Measurements from ENCODE around the gene PIK3C2G.

DNA sequence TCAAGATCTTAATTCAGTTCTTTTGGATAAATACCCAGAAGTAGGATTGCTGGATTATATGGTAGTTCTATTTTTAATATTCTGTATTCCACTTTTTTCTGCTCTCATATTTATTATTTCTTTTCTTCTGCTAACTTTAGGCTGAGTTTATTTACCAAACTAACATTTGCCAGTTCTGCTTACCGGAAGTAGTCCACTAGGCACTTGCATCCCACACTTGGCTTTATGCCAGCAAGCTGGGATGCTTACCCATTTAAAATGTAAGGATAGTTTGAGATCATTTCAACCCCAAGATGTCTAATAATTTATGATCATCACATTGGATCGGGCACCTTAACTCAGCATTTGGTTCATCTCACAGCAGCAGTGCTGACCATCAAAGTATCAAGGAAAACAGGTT is 96.8 kb downstream of the PIK3C2G start:
- TF ChIP-seq RAD21 (IDR thresholded peaks at IDR 0.05) (no peak), TAF1 (conservative IDR thresholded peaks at IDR 0.05) (no peak), GABPA (IDR thresholded peaks at IDR 0.05 in 1 of 2, conservative IDR thresholded peaks at IDR 0.05 in 1 of 2) (no peak), SP1 (IDR thresholded peaks at IDR 0.05) (no peak), EGR1 (IDR thresholded peaks at IDR 0.05; ENCODE audit: low read depth in 2 of 2) (no peak), YY1 (IDR thresholded peaks at IDR 0.05) (no peak), RXRA (IDR thresholded peaks at IDR 0.05) (no peak), JUND (IDR thresholded peaks at IDR 0.05) (no peak), FOXA1 (IDR thresholded peaks at IDR 0.05) (no peak)
- TF ChIP-seq, protein P1, sequence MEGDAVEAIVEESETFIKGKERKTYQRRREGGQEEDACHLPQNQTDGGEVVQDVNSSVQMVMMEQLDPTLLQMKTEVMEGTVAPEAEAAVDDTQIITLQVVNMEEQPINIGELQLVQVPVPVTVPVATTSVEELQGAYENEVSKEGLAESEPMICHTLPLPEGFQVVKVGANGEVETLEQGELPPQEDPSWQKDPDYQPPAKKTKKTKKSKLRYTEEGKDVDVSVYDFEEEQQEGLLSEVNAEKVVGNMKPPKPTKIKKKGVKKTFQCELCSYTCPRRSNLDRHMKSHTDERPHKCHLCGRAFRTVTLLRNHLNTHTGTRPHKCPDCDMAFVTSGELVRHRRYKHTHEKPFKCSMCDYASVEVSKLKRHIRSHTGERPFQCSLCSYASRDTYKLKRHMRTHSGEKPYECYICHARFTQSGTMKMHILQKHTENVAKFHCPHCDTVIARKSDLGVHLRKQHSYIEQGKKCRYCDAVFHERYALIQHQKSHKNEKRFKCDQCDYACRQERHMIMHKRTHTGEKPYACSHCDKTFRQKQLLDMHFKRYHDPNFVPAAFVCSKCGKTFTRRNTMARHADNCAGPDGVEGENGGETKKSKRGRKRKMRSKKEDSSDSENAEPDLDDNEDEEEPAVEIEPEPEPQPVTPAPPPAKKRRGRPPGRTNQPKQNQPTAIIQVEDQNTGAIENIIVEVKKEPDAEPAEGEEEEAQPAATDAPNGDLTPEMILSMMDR (IDR thresholded peaks at IDR 0.05; ENCODE audit: low read depth, low read length, missing input control): no peak
- TF ChIP-seq, protein P2, sequence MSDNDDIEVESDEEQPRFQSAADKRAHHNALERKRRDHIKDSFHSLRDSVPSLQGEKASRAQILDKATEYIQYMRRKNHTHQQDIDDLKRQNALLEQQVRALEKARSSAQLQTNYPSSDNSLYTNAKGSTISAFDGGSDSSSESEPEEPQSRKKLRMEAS (IDR thresholded peaks at IDR 0.05): no peak
- TF ChIP-seq, protein P3, sequence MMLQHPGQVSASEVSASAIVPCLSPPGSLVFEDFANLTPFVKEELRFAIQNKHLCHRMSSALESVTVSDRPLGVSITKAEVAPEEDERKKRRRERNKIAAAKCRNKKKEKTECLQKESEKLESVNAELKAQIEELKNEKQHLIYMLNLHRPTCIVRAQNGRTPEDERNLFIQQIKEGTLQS (IDR thresholded peaks at IDR 0.05): no peak
- TF ChIP-seq, protein P4, sequence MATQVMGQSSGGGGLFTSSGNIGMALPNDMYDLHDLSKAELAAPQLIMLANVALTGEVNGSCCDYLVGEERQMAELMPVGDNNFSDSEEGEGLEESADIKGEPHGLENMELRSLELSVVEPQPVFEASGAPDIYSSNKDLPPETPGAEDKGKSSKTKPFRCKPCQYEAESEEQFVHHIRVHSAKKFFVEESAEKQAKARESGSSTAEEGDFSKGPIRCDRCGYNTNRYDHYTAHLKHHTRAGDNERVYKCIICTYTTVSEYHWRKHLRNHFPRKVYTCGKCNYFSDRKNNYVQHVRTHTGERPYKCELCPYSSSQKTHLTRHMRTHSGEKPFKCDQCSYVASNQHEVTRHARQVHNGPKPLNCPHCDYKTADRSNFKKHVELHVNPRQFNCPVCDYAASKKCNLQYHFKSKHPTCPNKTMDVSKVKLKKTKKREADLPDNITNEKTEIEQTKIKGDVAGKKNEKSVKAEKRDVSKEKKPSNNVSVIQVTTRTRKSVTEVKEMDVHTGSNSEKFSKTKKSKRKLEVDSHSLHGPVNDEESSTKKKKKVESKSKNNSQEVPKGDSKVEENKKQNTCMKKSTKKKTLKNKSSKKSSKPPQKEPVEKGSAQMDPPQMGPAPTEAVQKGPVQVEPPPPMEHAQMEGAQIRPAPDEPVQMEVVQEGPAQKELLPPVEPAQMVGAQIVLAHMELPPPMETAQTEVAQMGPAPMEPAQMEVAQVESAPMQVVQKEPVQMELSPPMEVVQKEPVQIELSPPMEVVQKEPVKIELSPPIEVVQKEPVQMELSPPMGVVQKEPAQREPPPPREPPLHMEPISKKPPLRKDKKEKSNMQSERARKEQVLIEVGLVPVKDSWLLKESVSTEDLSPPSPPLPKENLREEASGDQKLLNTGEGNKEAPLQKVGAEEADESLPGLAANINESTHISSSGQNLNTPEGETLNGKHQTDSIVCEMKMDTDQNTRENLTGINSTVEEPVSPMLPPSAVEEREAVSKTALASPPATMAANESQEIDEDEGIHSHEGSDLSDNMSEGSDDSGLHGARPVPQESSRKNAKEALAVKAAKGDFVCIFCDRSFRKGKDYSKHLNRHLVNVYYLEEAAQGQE (IDR thresholded peaks at IDR 0.05): no peak
